Measurements from ENCODE around the gene DTNBP1. TPM values are rescaled to one million over a fixed set of nuclear protein-coding genes. Genes with fewer than 3 reads are reported as not detected.
"Not testable (repeated sequence)": the region's sequence is repeated elsewhere in the genome, so short reads cannot be mapped to it uniquely, and the experiment has no call there.

The DTNBP1 gene
- total RNA-seq, 2 donors from 2014 or later = 11.5 to 30.8 TPM

DNA sequence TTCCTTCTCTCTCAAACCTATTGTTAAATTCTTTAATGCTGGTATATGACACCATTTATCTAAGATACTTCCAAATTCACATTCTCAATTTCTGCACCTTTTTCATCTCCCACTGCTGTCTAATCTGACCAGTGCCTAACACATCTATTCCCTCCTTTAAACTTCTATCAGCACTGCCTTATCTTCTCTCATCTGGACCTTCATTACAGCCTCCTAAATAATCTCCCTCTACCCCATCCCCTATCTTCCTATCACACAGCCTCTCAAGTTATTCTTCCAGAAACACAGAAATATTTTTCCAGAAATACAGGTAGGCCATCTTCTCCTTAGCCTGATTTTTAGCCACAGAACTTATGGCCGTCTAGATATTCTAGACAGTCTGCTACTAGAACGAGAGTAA lies 5.5 kb downstream of the DTNBP1 start:
- peaks cover 4 to 14% of the 10 kb centered on the region in 2 donors for H3K4me1 ChIP-seq (ENCODE audit: control insufficient read depth in 1 of 2, low read depth in 2 of 2)
- no peak overlapping the region for H3K4me3 ChIP-seq
- ATAC-seq (ENCODE audit: insufficient number of reproducible peaks, low FRiP score, low read depth) (no peak), DNase-seq (ENCODE audit: low spot score) (no peak)
- TF ChIP-seq, protein P1, sequence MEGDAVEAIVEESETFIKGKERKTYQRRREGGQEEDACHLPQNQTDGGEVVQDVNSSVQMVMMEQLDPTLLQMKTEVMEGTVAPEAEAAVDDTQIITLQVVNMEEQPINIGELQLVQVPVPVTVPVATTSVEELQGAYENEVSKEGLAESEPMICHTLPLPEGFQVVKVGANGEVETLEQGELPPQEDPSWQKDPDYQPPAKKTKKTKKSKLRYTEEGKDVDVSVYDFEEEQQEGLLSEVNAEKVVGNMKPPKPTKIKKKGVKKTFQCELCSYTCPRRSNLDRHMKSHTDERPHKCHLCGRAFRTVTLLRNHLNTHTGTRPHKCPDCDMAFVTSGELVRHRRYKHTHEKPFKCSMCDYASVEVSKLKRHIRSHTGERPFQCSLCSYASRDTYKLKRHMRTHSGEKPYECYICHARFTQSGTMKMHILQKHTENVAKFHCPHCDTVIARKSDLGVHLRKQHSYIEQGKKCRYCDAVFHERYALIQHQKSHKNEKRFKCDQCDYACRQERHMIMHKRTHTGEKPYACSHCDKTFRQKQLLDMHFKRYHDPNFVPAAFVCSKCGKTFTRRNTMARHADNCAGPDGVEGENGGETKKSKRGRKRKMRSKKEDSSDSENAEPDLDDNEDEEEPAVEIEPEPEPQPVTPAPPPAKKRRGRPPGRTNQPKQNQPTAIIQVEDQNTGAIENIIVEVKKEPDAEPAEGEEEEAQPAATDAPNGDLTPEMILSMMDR (IDR thresholded peaks at IDR 0.05) = no peak
- no peaks in the 10 kb centered on the region for H3K9me3 ChIP-seq
- no peaks in the 10 kb centered on the region for H3K27me3 ChIP-seq (replicated peaks; ENCODE audit: insufficient read depth)
- no peaks in the 10 kb centered on the region for H3K36me3 ChIP-seq
- H3K27ac ChIP-seq = no peak overlapping the region

DNA sequence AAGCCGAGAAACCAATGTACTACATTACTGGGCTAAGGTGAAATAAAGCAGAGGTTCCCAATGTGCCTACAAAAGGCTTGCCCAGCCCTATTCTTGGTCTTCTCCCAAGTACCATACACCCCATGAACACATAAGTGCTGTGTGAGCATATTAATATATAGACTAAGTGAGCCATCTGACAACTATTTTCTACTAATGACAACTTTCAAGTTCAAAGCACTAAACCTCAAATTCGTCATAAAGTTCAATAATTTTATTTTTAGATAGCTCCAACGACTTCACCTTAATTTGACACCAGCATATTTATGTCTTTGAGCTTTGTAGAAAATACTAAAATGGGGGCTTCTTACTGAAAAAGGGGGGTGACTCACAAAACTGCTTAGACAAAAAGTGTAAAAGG lies 6.7 kb downstream of the DTNBP1 start:
- no peak for ATAC-seq (ENCODE audit: insufficient number of reproducible peaks, low FRiP score, low read depth)
- no peak overlapping the region for H3K27ac ChIP-seq
- TF ChIP-seq, protein P1 (IDR thresholded peaks at IDR 0.05) = no peak

DNA sequence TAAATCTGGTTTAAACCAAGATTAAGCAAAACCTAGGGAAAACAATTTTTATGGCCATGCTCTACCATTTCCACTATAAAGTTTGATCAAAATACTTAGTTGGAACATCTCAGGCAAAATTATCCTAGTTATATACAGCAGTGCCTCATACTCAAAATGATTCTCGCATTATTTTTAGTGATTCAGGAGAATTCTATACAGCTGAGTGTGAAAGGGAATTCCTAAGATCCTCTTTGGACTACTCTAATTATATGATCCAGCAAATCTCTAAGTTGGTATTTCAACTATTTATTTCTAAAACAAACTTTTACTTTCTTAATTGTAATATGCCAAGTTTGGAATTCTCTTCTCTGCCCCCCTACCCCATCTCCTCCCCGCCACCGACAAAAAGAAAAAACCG lies 8.6 kb downstream of the DTNBP1 start:
- no peaks in the 10 kb centered on the region for H3K9me3 ChIP-seq
- H3K4me1 ChIP-seq (ENCODE audit: control insufficient read depth in 1 of 2, low read depth in 2 of 2) = peaks cover 0 to 3% of the 10 kb centered on the region in 2 donors
- DNase-seq (ENCODE audit: low spot score) (no peak), ATAC-seq (ENCODE audit: insufficient number of reproducible peaks, low FRiP score, low read depth) (no peak)
- TF ChIP-seq, protein P1 (IDR thresholded peaks at IDR 0.05) = no peak
- no peak overlapping the region for H3K4me3 ChIP-seq
- H3K27me3 ChIP-seq (replicated peaks; ENCODE audit: insufficient read depth) = no peaks in the 10 kb centered on the region
- no peak overlapping the region for H3K27ac ChIP-seq
- no peaks in the 10 kb centered on the region for H3K36me3 ChIP-seq

More for the DNA sequence above, 6.7 kb downstream of the DTNBP1 start:
- H3K36me3 ChIP-seq = no peaks in the 10 kb centered on the region
- peaks cover 0 to 7% of the 10 kb centered on the region in 2 donors for H3K4me1 ChIP-seq (ENCODE audit: control insufficient read depth in 1 of 2, low read depth in 2 of 2)
- H3K27me3 ChIP-seq (replicated peaks; ENCODE audit: insufficient read depth) = no peaks in the 10 kb centered on the region
- no peaks in the 10 kb centered on the region for H3K9me3 ChIP-seq
- H3K4me3 ChIP-seq = no peak overlapping the region
- DNase-seq (ENCODE audit: low spot score) = no peak

DNA sequence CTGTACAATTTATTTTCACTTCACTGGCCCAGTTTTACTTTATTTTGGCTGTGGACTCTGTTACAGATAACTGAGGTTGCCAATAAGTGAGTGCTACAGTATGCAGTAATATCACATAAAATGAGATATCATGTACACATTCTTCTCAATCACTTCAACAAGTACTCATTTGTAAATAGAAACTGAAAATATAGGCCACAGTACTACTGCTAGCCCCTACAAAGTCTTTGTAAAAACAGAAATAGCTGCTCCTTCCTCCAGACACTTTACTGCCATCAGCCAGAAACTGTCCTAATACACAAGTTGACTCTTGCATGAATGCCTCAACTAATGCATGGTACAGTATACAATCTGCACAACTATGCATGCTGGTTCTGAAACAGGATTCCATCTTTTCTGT lies 9.2 kb downstream of the DTNBP1 start:
- Histone ChIP-seq H3K27ac (no peak overlapping the region), H3K27me3 (replicated peaks; ENCODE audit: insufficient read depth) (no peaks in the 10 kb centered on the region), H3K4me3 (no peak overlapping the region), H3K4me1 (ENCODE audit: control insufficient read depth in 1 of 2, low read depth in 2 of 2) (peaks cover 0 to 3% of the 10 kb centered on the region in 2 donors), H3K36me3 (peaks cover 3% of the 10 kb centered on the region), H3K9me3 (no peaks in the 10 kb centered on the region)
- ATAC-seq (ENCODE audit: insufficient number of reproducible peaks, low FRiP score, low read depth) = no peak
- TF ChIP-seq, protein P1 (IDR thresholded peaks at IDR 0.05) = no peak
- no peak for DNase-seq (ENCODE audit: low spot score)

DNA sequence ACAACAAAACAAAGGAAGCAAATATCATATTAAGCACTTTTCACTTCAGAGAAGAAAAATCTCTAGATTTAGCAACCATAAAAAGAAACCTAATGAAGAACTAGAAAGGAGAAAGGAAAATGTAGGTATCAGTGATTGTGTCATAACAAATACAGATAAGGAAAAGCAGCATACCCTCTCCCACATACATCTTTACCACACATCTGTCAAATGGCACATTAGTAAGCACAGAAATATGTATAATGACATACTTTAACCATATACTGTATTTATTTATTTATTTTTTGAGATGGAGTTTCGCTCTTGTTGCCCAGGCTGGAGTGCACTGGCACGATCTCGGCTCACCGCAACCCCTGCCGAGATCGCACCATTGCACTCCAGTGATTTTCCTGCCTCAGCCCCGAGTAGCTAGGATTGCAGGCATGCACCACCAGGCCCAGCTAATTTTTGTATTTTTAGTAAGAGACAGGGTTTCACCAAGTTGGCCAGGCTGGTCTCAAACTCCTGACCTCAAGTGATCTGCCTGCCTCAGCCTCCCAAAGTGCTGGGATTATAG lies 12.7 kb downstream of the DTNBP1 start:
- H3K36me3 ChIP-seq; DNase-seq (ENCODE audit: low spot score); H3K4me1 ChIP-seq (ENCODE audit: control insufficient read depth in 1 of 2, low read depth in 2 of 2); H3K27me3 ChIP-seq (replicated peaks; ENCODE audit: insufficient read depth); ATAC-seq (ENCODE audit: insufficient number of reproducible peaks, low FRiP score, low read depth); H3K9me3 ChIP-seq; H3K4me3 ChIP-seq; H3K27ac ChIP-seq: not testable (repeated sequence)

DNA sequence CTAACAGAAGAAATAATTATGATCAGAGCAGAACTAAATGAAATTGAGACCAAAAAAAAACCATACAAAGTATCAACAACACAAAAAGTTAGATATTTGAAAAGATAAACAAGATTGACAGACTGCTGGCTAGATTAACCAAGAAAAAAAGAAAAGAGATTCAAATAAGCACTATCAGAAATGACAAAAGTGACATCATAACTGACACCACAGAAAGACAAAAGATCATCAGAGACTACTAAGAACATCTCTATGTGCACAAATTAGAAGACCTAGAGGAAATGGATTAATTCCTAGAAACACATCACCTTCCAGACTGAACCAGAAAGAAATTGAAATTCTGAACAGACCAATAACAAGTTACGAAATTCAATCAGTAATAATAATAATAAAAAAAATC lies 17.9 kb downstream of the DTNBP1 start:
- no peak for DNase-seq (ENCODE audit: low spot score)
- no peaks in the 10 kb centered on the region for H3K4me1 ChIP-seq (ENCODE audit: control insufficient read depth in 1 of 2, low read depth in 2 of 2)
- no peaks in the 10 kb centered on the region for H3K27me3 ChIP-seq (replicated peaks; ENCODE audit: insufficient read depth)
- no peak overlapping the region for H3K4me3 ChIP-seq
- peaks cover 6% of the 10 kb centered on the region for H3K36me3 ChIP-seq
- H3K9me3 ChIP-seq = peaks cover 14% of the 10 kb centered on the region
- no peak for ATAC-seq (ENCODE audit: insufficient number of reproducible peaks, low FRiP score, low read depth)
- TF ChIP-seq, protein P1 (IDR thresholded peaks at IDR 0.05) = no peak
- H3K27ac ChIP-seq = no peak overlapping the region
